Stimulated activated CD8-positive, alpha-beta memory T cell treated with anti-CD3 and anti-CD28 coated beads, Interleukin-7, amount 100 ng/mL, for 48 hours (primary cell): ENCODE data around the gene RPRD1A.
"Not testable (repeated sequence)": the region's sequence is repeated elsewhere in the genome, so short reads cannot be mapped to it uniquely, and the experiment has no call there.

ENCODE experiments used
- DNase-seq, 2 donors: peaks; one replicate each; pipeline ENCODE4 v3.0.0-alpha.2; 2020; ENCODE audit warnings: low read depth in 1 of 2; ENCODE audit errors: extremely low read depth in 1 of 2

RPRD1A gene

DNA sequence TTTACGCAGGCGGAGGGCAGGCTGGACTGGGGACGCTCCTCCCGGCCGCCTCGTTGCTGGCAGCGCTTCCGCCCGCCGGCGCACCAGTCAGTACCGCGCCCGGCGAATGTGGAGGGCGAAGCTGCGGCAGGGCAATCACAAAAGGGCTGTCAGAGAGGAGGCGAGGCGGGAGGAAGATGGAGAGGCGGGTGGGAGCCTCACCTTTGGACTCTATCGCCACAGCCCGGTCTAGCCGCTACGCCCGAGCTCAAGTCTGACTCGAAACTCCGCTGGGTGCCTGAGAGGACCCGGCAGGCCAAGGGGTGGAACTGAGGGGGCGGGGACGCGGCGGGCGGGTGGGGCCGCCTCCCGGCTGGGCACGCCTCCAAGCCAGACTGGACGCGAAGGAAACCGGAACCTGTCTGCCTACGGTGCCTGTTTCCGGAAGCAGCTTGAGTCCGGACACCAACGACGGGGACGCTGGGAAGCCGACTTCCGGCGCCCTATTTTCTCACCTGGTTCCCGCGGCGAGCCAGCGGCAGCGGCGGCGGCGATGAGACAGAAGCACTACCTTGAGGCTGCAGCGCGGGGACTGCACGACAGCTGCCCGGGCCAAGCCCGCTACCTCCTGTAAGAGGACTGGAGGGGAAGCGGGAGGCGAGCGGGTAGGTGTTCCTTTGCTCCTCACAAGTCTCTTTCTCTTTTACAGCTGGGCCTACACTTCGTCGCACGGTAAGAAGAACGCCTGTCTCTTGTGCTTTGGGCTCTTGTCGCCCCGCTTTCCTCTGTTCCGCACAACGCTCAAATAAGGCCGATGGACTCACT lies 95.0 kb downstream of the RPRD1A start, which contains the start of gene RMP24:
Gene RMP24 (plus strand): TSS at position 483 of the 804 bp plus-strand sequence.
- peak; percentile 85 to 87 for DNase-seq

DNA sequence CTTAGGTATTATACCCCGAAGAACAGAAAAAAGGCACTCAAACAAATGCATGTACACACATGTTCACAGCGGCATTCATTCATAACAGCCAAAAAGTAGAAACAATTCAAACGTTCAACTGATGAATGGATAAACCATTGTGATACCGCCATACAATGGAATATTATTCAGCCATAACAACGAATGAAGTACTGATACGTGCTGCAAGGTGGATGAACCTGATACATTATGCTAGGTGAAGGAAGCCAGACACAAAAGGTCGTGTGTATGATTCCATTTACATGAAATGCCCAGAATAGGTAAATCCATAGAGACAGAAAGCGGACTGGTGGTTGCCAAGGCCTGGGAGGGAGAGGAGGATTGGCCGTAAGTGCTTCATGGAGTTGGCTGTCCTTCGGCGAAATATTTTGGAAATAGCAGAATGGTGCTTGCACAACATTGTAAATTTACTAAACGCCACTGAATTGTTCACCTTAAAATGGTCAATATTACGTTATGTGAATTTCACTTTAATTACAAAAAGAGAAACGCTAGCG lies 95.6 kb downstream of the RPRD1A start:
- no peak for DNase-seq

DNA sequence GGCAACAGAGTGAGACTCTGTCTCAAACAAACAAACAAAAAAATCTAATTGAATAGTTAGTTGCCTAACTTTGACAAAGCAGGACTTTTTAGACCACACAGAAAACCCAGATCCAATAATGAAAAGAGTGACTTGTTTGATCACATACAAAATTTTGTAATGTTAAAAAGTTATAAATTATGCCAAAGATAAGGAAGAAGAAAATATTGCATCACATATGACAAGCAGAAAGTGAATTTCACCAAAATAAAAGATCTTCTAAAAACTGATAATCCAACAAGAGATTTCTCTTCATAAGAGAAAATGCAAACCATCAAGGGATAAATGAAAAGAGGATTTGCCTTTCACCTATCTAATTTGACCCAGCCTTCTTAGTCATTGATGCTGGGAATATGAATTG lies 97.7 kb downstream of the RPRD1A start:
- DNase-seq = no peak

DNA sequence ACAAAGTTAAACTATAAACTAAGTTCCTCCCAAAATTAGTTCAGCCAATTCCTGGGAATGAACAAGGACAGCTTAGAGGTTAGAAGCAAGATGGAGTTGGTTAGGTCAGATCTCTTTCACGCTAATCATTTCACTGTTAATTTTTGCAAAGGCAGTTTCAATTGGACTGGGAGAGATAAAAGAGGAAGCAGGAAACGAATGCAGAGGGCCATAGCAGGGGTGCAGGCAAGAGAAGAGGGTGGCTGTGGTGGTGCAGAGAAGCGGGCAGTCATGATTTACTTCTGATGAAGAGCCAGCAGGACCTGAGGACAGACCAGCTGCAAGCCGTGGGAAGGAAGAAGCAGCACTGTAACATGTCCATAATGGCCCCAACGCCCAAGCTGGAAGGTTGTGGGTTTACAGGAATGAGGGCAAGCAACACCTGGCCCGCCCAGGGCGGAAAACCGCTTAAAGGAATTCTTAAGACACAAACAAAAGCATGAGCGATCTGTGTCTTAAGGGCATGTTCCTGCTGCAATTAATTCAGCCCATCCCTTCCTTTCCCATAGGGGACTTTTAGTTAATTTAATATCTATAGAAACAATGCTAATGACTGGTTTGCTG lies 99.0 kb downstream of the RPRD1A start:
- no peak for DNase-seq

DNA sequence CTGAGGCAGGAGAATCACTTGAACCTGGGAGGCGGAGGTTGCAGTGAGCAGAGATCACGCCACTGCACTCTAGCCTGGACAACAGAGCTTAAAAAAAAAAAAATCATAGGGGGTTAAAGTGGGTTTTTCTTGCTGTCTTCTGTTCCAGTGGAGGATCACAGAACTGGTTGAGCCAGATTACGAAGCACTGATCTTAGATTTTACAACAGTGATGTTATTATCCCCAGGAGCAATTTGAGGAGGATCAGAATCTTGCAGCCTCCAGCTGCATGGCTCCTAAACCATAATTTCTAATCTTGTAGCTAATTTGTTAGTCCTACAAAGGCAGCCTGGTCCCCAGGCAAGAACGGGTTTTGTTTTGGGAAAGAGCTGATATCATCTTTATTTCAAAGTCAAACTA lies 99.5 kb downstream of the RPRD1A start:
- DNase-seq = not testable (repeated sequence)

DNA sequence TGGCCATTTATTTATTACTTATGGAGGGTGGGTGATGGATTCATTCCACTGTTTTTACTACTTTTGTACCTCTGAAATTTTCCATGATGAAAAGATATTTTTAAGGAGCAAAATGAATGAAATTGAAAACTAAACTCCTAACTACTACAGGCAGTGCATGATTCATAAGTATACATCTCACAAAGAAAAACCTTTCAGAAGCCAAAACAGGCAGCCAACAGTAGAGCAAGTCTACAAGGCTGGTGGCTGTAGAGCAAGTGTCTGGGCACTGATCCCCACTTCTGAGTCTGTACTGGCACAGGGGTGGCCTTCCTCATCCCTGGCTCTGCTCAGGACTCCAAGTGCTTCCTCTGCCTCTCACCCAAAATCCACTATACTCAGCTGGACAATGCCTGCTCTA lies 103.0 kb downstream of the RPRD1A start:
- DNase-seq = no peak

DNA sequence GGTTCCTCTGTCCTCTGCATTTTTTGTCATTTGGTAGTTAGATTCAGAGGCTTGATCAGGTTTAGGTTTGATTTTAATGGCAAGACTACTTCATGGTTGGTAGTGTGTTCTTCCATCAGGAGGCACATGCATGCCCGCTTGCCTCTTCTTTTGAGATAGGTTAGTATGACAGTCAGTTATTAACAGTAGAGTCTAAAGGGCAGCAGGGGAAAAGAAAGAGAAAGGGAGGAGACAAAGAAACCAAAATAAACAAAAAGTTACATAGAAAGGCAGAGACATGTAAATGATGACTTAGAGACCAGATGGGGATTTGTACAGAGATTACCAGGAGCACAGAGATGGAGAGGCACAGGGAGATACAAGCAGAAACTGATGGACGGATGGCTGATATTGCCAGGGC lies 105.0 kb downstream of the RPRD1A start:
- DNase-seq = no peak

DNA sequence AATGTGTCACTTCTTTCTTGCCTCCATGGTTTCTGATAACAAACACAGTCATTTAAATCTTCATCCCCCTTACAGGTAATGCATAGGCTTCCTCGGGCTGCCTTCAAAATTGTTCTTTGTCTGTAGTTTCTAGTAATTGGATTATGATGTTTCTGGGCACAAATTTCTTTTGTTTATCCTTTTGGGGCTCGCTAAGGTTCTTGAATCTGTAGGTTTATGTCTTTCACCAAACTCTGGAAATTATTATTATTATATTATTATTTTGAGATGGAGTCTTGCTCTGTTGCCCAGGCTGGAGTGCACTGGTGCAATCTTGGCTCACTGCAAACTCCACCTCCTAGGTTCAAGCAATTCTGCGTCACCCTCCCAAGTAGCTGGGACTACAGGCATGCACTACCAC lies 111.1 kb downstream of the RPRD1A start:
- DNase-seq = no peak

DNA sequence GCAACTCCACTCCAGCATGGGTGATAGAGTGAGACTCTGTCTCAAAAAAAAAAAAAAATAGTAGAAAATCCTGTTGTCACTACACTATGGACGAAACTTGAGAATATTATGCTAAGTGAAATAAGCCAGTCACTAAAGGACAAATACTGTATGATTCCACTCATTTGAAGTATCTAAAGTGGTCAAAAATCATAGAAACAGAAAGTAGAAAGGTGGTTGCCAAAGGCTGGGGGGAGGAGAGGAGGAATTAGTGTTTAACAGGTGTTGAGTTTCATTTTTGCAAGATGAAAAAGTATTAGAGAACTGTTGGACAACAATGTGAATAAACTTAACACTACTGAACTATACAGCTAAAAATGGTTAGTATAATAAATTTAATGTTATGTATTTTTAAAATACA lies 113.7 kb downstream of the RPRD1A start:
- DNase-seq = no peak

DNA sequence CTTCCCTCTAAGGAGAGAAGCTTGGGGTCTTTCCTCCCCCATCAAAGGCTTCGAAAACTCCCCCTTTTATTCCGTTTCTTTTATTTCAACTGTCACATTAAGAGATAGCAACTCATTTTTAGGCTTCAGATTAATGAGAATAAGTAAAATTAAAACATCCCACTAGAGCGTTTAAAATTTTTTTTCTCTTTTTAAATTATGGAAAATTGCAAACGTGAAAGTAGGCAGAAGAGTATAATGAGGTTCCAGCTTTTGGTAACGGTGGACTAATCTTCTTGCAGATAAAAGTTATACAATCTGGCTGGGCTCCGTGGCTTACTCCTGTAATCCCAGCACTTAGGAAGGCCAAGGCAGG lies 116.8 kb downstream of the RPRD1A start:
- DNase-seq = no peak

DNA sequence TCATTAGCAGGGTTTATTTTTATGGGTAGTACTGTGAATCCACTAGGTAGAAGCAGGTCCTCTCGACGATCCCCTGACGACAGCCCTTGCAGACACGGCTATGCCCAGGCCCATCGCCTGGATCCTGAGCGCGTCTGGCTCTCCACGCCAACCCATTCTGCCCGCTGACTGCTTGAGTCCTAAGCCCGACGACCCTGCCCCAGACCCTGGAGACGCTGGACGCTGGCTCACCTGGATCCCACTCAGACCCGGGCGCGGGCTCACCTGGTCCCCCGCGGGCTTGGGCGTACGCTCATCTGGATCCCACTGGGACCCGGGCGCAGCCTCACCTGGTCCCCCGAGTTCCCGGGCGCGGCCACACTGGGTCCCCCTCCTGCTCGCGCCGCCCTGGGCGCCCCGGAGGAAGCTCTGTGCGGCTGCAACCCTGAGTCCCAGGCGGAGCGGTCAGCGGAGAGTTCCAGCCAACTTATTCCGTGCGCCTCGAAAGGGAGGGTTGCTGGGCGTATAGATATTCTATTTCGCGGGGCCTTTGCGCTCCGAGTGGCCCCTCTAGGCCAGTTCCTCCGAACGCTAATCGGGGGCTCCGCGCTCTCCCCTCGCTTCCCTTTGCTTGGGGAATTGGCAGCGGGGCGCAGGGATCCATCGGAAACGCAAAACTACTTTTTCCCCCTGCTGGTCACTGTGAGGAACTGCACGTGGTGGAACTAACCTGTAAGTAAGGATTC lies 117.3 kb downstream of the RPRD1A start:
- DNase-seq = peak in 1 of 2 donors; percentile 23

DNA sequence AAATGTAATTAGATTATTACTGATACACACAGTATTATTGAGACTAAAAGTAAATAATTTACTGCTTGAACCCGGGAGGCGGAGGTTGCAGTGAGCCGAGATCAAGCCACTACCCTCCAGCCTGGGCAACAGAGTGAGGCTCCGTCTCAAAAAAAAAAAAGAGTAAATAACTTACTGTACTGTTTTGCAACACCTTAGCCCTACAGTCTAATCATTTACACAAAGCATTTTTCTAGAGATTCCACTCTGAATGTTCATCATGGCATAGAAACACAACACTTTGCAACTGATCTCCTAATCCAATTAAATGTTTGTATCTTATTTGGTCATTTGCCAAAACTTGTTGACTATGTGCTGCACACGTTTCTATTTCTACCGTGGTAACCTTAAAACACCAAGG lies 118.3 kb downstream of the RPRD1A start:
- no peak for DNase-seq

DNA sequence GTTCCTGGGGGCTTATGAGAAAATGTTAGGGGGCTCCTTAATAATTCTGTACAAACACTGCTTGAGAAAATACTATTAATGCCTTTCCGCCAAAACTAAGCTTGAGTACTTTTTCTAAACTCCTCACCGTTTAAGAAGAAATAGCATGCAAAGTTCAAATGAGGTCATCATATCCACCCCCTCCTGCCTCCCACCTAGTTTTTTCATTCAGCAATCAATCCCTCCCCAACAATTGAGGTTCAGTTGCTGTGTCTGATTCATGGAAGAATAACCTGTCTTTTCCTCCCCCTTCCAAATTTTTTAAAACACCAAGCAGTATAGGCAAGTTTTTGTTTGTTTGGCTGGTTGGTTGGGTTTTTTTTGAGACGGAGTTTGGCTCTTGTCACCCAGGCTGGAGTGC lies 119.3 kb downstream of the RPRD1A start:
- no peak for DNase-seq

DNA sequence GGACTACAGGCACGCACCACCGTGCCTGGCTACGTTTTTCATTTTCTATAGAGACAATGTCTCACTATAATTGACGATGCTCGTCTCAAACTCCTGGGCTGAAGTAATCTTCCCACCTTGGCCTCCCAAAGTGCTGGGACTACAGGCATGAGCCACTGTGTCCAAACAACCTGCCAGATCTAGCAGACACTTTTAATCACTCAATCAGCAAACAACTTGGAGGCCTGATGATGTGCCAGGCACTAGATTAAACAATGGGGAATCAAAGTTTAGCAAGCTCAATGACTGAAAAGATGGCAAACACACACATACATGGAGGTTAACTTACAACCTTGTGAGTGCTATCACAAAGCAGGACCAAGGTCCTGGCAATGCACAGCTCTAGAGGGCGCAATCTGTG lies 124.7 kb downstream of the RPRD1A start:
- DNase-seq = no peak

DNA sequence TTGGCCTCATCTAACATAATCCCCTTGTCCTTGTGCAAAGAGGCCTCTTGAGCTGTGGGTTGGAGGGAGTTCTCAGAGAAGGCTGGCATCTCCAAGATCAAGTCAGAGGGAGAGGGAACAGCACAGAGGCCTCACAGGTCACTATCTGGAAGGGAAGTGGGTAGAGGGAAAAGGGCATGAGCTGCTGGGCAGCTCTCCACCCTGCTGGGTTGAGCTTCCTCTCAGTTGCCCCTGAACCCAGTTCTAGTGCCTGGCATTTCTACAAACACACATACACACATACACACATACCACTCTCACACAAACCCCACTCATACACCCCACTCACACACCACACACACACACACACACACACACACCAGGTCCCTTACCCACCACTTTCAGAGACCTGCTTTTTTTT lies 125.2 kb downstream of the RPRD1A start:
- DNase-seq = no peak

DNA sequence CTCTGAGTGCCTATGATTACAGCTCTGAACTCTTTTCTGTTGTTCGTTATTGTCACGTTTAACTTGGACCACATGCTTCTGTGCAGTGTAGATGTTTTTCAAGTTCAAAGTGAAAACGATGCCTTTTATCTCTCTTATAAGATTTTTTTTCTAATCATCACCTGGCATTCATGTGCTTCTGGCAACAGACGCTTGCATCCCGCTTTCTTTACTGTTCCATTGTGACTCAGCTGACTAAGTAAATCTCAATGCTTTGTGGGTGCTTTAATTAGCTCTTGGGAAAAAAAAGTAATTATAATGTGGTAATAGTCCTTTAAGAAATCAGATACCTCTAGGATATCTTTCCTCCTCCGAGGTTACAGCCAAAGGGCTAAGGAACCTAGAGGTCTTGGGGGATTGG lies 126.1 kb downstream of the RPRD1A start:
- no peak for DNase-seq
